GM13977 (cell line): ENCODE data around the gene UROC1.

ENCODE experiments used
- DNase-seq: peaks from one replicate; pipeline ENCODE4 v3.0.0; 2012; ENCODE audit warnings: low spot score
- in situ Hi-C: fragments of 300-500 bp; cut with MboI; formaldehyde crosslinking; loops from one replicate; pipeline ENCODE4 v1.12.0; 2022; ENCODE audit warnings: low sequenced_read_pairs, low pct_unique_long_range_greater_than_20kb, mixed read lengths, inconsistent platforms; ENCODE audit not compliant: unreplicated experiment
- TF ChIP-seq, protein P1 (sequence below): IDR thresholded peaks from 2 replicates; pipeline ENCODE4 v1.5.1; 2012; ENCODE audit warnings: mild to moderate bottlenecking, control low read depth; ENCODE audit not compliant: insufficient read depth; ENCODE audit errors: extremely low read depth, missing control alignments

The UROC1 gene

GRCh38 chr3:126451511-126451910 is 66.1 kb downstream of the UROC1 start:
- in situ Hi-C loops: no loop called here
- no peak for DNase-seq
- TF ChIP-seq, protein P1, sequence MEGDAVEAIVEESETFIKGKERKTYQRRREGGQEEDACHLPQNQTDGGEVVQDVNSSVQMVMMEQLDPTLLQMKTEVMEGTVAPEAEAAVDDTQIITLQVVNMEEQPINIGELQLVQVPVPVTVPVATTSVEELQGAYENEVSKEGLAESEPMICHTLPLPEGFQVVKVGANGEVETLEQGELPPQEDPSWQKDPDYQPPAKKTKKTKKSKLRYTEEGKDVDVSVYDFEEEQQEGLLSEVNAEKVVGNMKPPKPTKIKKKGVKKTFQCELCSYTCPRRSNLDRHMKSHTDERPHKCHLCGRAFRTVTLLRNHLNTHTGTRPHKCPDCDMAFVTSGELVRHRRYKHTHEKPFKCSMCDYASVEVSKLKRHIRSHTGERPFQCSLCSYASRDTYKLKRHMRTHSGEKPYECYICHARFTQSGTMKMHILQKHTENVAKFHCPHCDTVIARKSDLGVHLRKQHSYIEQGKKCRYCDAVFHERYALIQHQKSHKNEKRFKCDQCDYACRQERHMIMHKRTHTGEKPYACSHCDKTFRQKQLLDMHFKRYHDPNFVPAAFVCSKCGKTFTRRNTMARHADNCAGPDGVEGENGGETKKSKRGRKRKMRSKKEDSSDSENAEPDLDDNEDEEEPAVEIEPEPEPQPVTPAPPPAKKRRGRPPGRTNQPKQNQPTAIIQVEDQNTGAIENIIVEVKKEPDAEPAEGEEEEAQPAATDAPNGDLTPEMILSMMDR: no peak

- TF ChIP-seq, protein P1: no peak
- in situ Hi-C loops: no loop called here
- no peak for DNase-seq
These were observed 66.8 kb downstream of the UROC1 start for GRCh38 chr3:126450744-126451143.

DNA sequence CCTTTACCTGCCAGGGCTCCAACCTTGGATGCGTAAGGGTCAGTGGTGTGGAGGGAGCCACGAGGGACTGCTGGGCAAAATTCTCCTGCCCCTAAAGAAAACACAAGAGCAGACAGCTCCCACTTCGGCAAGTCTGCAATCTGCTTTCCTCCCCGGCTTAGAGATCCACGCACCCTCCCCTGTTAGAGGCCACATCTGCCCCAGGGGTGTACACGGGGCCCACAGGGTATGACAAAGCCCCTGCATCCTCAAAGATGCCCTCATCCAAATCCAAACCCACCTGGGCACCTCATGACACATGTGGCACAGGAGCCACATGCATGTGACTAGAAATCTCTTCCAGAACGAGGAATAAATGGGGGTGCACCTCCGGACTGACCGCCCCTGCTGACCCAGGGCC is 67.4 kb downstream of the UROC1 start:
- no peak for DNase-seq
- TF ChIP-seq, protein P1: no peak
- in situ Hi-C loops: no loop called here

- TF ChIP-seq, protein P1: no peak
- in situ Hi-C loops: no loop called here
These were observed 67.9 kb downstream of the UROC1 start for GRCh38 chr3:126449621-126450051.

DNA sequence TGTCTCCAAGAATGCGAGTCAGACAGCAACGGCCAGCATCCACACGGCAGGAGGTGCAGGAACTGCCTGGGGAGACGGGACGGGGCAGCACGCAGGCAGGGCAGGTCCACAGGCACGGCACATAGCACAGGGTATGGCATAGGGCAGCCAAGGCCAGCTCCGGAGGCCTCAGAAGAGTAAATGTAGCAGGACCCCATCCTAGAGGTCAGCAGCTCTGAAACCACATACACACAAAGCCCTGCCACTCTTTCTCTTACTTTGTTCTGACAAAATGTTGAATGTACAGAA is 68.7 kb downstream of the UROC1 start:
- no peak for DNase-seq
- in situ Hi-C loops: no loop called here
- TF ChIP-seq, protein P1: no peak

More at GRCh38 chr3:126449621-126450051, 67.9 kb downstream of the UROC1 start:
- DNase-seq: no peak

- TF ChIP-seq, protein P1: no peak
- no peak for DNase-seq
- in situ Hi-C loops: no loop called here
These were observed 69.3 kb downstream of the UROC1 start for GRCh38 chr3:126448136-126448892.

GRCh38 chr3:126447456-126448106 is 70.0 kb downstream of the UROC1 start:
- TF ChIP-seq, protein P1: no peak
- no peak for DNase-seq
- in situ Hi-C loops: no loop called here
